Measurements from ENCODE around the gene G0S2.

- TF ChIP-seq CTCF (optimal IDR thresholded peaks at IDR 0.05 in 1 of 3, IDR thresholded peaks at IDR 0.05 in 1 of 3, conservative IDR thresholded peaks at IDR 0.05 in 1 of 3; ENCODE audit: extremely low read depth in 1 of 3, insufficient read depth in 2 of 3, low read length in 3 of 3) (no peak), EZH2 (IDR thresholded peaks at IDR 0.05; ENCODE audit: low read length) (no peak)
Observed at GRCh38 chr1:209702832-209703231, 27.6 kb downstream of the G0S2 start.
